ENCODE results near the gene ORMDL3. TPM values are rescaled to one million over a fixed set of nuclear protein-coding genes. Genes with fewer than 3 reads are reported as not detected.

The ORMDL3 gene
- total and polyA plus RNA-seq, 2 experiments from 2014 or later: 33.6 to 38.5 TPM

Other genes starting within 250 kb of the ORMDL3 start
- gene PGAP3, start 239.5 kb downstream of the ORMDL3 start, total RNA-seq (2014; rRNA removed; shearing (Covaris generic)): 10.7 and 12.8 TPM in 2 replicates
- gene PGAP3, start 239.5 kb downstream of the ORMDL3 start, polyA plus RNA-seq (2016; fragmentation: Nextera tagmentation; extraction: Ambion mirVana): 7.0 and 8.2 TPM in 2 replicates
- gene ERBB2, start 227.5 kb downstream of the ORMDL3 start, total RNA-seq (2014; rRNA removed; shearing (Covaris generic)): 193 and 196 TPM in 2 replicates
- 44.9 and 46.2 TPM in 2 replicates for gene ERBB2, start 227.5 kb downstream of the ORMDL3 start, polyA plus RNA-seq (2016; fragmentation: Nextera tagmentation; extraction: Ambion mirVana)
- gene MIEN1, start 197.1 kb downstream of the ORMDL3 start, total RNA-seq (2014; rRNA removed; shearing (Covaris generic)): 24.3 and 37.1 TPM in 2 replicates
- gene MIEN1, start 197.1 kb downstream of the ORMDL3 start, polyA plus RNA-seq (2016; fragmentation: Nextera tagmentation; extraction: Ambion mirVana): 91.8 and 106 TPM in 2 replicates
- 23.1 and 28.9 TPM in 2 replicates for gene GRB7, start 189.7 kb downstream of the ORMDL3 start, total RNA-seq (2014; rRNA removed; shearing (Covaris generic))
- gene GRB7, start 189.7 kb downstream of the ORMDL3 start, polyA plus RNA-seq (2016; fragmentation: Nextera tagmentation; extraction: Ambion mirVana): 12.8 and 13.1 TPM in 2 replicates
- 0.76 and 1.4 TPM in 2 replicates for gene IKZF3, start 63.3 kb downstream of the ORMDL3 start, total RNA-seq (2014; rRNA removed; shearing (Covaris generic))
- gene IKZF3, start 63.3 kb downstream of the ORMDL3 start, polyA plus RNA-seq (2016; fragmentation: Nextera tagmentation; extraction: Ambion mirVana): 0.05 and 0.11 TPM in 2 replicates
- gene ZPBP2, start 59.4 kb downstream of the ORMDL3 start, total RNA-seq (2014; rRNA removed; shearing (Covaris generic)): not detected in 2 replicates
- 0.28 TPM in 1 of 2 replicates, not detected in the other for gene ZPBP2, start 59.4 kb downstream of the ORMDL3 start, polyA plus RNA-seq (2016; fragmentation: Nextera tagmentation; extraction: Ambion mirVana)
- gene GSDMB, start 9.0 kb downstream of the ORMDL3 start, total RNA-seq (2014; rRNA removed; shearing (Covaris generic)): 5.4 and 12.6 TPM in 2 replicates
- 5.5 and 7.6 TPM in 2 replicates for gene GSDMB, start 9.0 kb downstream of the ORMDL3 start, polyA plus RNA-seq (2016; fragmentation: Nextera tagmentation; extraction: Ambion mirVana)
- gene LRRC3C, start 131 bp upstream of the ORMDL3 start, total RNA-seq (2014; rRNA removed; shearing (Covaris generic)): 0.24 TPM in 1 of 2 replicates, not detected in the other
- not detected in 2 replicates for gene LRRC3C, start 131 bp upstream of the ORMDL3 start, polyA plus RNA-seq (2016; fragmentation: Nextera tagmentation; extraction: Ambion mirVana)
- 1.0 TPM in 1 of 2 replicates, not detected in the other for gene GSDMA, start 35.4 kb upstream of the ORMDL3 start, total RNA-seq (2014; rRNA removed; shearing (Covaris generic))
- not detected in 2 replicates for gene GSDMA, start 35.4 kb upstream of the ORMDL3 start, polyA plus RNA-seq (2016; fragmentation: Nextera tagmentation; extraction: Ambion mirVana)
- 200 and 217 TPM in 2 replicates for gene PSMD3, start 53.2 kb upstream of the ORMDL3 start, total RNA-seq (2014; rRNA removed; shearing (Covaris generic))
- 100 and 112 TPM in 2 replicates for gene PSMD3, start 53.2 kb upstream of the ORMDL3 start, polyA plus RNA-seq (2016; fragmentation: Nextera tagmentation; extraction: Ambion mirVana)
- 1.2 TPM in 1 of 2 replicates, not detected in the other for gene CSF3, start 87.8 kb upstream of the ORMDL3 start, total RNA-seq (2014; rRNA removed; shearing (Covaris generic))
- gene CSF3, start 87.8 kb upstream of the ORMDL3 start, polyA plus RNA-seq (2016; fragmentation: Nextera tagmentation; extraction: Ambion mirVana): not detected in 2 replicates
- gene MED24, start 126.8 kb upstream of the ORMDL3 start, total RNA-seq (2014; rRNA removed; shearing (Covaris generic)): 88.9 and 95.1 TPM in 2 replicates
- gene MED24, start 126.8 kb upstream of the ORMDL3 start, polyA plus RNA-seq (2016; fragmentation: Nextera tagmentation; extraction: Ambion mirVana): 44.4 and 44.8 TPM in 2 replicates
- 9.6 and 10.5 TPM in 2 replicates for gene THRA, start 135.4 kb upstream of the ORMDL3 start, total RNA-seq (2014; rRNA removed; shearing (Covaris generic))
- 3.4 and 3.6 TPM in 2 replicates for gene THRA, start 135.4 kb upstream of the ORMDL3 start, polyA plus RNA-seq (2016; fragmentation: Nextera tagmentation; extraction: Ambion mirVana)
- 3.6 and 4.2 TPM in 2 replicates for gene NR1D1, start 173.0 kb upstream of the ORMDL3 start, total RNA-seq (2014; rRNA removed; shearing (Covaris generic))
- gene NR1D1, start 173.0 kb upstream of the ORMDL3 start, polyA plus RNA-seq (2016; fragmentation: Nextera tagmentation; extraction: Ambion mirVana): 3.1 and 3.3 TPM in 2 replicates
- 52.5 and 56.5 TPM in 2 replicates for gene MSL1, start 194.4 kb upstream of the ORMDL3 start, total RNA-seq (2014; rRNA removed; shearing (Covaris generic))
- gene MSL1, start 194.4 kb upstream of the ORMDL3 start, polyA plus RNA-seq (2016; fragmentation: Nextera tagmentation; extraction: Ambion mirVana): 14.3 and 16.2 TPM in 2 replicates
- 76.1 and 82.9 TPM in 2 replicates for gene CASC3, start 212.9 kb upstream of the ORMDL3 start, total RNA-seq (2014; rRNA removed; shearing (Covaris generic))
- gene CASC3, start 212.9 kb upstream of the ORMDL3 start, polyA plus RNA-seq (2016; fragmentation: Nextera tagmentation; extraction: Ambion mirVana): 34.4 and 37.5 TPM in 2 replicates
- 10.4 and 14.0 TPM in 2 replicates for gene RAPGEFL1, start 249.9 kb upstream of the ORMDL3 start, total RNA-seq (2014; rRNA removed; shearing (Covaris generic))
- 5.0 and 6.7 TPM in 2 replicates for gene RAPGEFL1, start 249.9 kb upstream of the ORMDL3 start, polyA plus RNA-seq (2016; fragmentation: Nextera tagmentation; extraction: Ambion mirVana)